ENCODE data around the gene WWTR1. TPM values are rescaled to one million over a fixed set of nuclear protein-coding genes. Genes with fewer than 3 reads are reported as not detected.

The WWTR1 gene
- total RNA-seq, 4 donors from 2014 or later = 11.3 to 30.7 (median 17.6) TPM

DNA sequence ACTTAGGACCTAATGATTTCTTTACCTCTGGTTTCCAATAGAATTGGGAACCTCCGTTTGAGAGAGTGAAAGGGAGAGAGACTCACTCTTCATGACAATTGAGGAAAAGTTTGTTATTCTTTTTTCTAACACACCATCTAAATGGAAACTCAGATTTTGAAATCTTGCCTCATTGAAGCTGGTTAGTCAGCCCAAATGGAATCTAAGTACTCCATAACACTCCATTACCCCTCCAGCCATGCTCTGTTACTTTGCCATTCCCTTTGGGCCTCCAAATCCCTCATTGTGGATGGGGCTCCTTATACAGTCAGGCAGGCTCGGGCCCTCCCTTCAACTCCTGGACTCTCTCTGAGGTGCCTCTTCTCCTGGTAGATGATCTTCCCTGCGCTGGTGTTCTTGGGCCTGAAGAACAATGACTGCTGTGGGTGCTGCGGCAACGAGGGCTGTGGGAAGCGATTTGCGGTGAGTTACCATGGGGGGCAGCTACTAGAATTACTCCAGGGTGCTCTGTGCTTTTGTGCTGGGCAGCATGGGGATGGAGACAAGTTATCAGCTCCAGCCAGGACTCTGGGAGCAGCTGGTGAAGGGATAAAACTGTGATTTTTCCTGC, 182.3 kb downstream of the WWTR1 start:
- ATAC-seq = no peak
- Histone ChIP-seq H3K27ac (no peak overlapping the region), H3K36me3 (no peaks in the 10 kb centered on the region), H3K27me3 (no peaks in the 10 kb centered on the region), H3K9me3 (no peaks in the 10 kb centered on the region), H3K4me3 (no peak overlapping the region), H3K4me1 (peaks cover 28 to 37% of the 10 kb centered on the region in 2 donors)
- in situ Hi-C loops (cut with MboI; ENCODE audit: low sequenced_read_pairs in 4 of 4) (loop anchor here (5.0 to 25.0 kb wide), 5 partner anchors 78 to 513 kb away; partner anchors contain the start of gene TM4SF1 (in 1 of the 4)), intact Hi-C loops (cut with DNase I; ENCODE audit: low total_unique reads) (loop anchor here (10.0 kb wide), 1 partner anchor 521 kb away; no protein-coding TSS in a partner anchor)
- TF ChIP-seq, protein P1, sequence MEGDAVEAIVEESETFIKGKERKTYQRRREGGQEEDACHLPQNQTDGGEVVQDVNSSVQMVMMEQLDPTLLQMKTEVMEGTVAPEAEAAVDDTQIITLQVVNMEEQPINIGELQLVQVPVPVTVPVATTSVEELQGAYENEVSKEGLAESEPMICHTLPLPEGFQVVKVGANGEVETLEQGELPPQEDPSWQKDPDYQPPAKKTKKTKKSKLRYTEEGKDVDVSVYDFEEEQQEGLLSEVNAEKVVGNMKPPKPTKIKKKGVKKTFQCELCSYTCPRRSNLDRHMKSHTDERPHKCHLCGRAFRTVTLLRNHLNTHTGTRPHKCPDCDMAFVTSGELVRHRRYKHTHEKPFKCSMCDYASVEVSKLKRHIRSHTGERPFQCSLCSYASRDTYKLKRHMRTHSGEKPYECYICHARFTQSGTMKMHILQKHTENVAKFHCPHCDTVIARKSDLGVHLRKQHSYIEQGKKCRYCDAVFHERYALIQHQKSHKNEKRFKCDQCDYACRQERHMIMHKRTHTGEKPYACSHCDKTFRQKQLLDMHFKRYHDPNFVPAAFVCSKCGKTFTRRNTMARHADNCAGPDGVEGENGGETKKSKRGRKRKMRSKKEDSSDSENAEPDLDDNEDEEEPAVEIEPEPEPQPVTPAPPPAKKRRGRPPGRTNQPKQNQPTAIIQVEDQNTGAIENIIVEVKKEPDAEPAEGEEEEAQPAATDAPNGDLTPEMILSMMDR (IDR thresholded peaks at IDR 0.05 in 4 of 5, conservative IDR thresholded peaks at IDR 0.05 in 1 of 5) = no peak
- DNase-seq = no peak

DNA sequence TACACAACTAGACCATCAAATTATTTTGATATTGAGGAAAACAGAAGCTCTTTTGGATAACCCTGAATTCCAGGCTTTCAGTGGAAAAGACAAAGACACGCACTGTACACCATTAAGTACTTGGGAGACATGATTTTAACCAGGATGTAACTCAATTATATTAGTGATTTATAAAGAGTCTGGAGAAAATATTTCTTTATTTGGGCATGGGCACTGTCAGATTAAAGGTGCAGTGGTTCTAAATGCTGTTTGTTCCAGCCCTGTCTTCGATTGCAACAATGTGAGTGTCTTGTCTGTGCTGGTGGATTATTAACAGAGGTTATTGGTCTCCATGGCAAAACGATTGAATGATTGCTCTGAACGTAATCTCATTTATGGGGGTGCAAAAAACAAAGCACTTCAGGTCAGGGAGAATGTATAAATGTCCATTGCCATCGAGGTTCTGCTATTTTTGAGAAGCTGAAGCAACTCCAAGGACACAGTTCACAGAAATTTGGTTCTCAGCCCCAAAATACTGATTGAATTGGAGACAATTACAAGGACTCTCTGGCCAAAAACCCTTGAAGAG, 183.5 kb downstream of the WWTR1 start, which contains the start of gene TM4SF4:
TSS of gene TM4SF4 (plus strand) at position 448 of the 568 bp plus-strand sequence. CDS start 181 bp downstream, outside the sequence.
- in situ Hi-C loops (cut with MboI; ENCODE audit: low sequenced_read_pairs in 4 of 4) (loop anchor here in 1 of 4 donors (10.0 kb wide), 1 partner anchor 80 kb away; no protein-coding TSS in a partner anchor), intact Hi-C loops (cut with DNase I; ENCODE audit: low total_unique reads) (loop anchor here (10.0 kb wide), 1 partner anchor 520 kb away; no protein-coding TSS in a partner anchor)
- H3K27ac ChIP-seq = peak within 1 kb of the TSS; percentile 35 to 79 (median 69)
- ATAC-seq (no peak), DNase-seq (no peak)
- peaks cover 19 to 25% of the 10 kb centered on the region in 2 donors for H3K4me1 ChIP-seq
- no peaks in the 10 kb centered on the region for H3K27me3 ChIP-seq
- no peaks in the 10 kb centered on the region for H3K36me3 ChIP-seq
- H3K9me3 ChIP-seq = no peaks in the 10 kb centered on the region
- TF ChIP-seq POLR2A (IDR thresholded peaks at IDR 0.05) = no peak
- TF ChIP-seq, protein P1 (IDR thresholded peaks at IDR 0.05 in 4 of 5, conservative IDR thresholded peaks at IDR 0.05 in 1 of 5) = no peak
- no peak within 1 kb of the TSS for H3K4me3 ChIP-seq

DNA sequence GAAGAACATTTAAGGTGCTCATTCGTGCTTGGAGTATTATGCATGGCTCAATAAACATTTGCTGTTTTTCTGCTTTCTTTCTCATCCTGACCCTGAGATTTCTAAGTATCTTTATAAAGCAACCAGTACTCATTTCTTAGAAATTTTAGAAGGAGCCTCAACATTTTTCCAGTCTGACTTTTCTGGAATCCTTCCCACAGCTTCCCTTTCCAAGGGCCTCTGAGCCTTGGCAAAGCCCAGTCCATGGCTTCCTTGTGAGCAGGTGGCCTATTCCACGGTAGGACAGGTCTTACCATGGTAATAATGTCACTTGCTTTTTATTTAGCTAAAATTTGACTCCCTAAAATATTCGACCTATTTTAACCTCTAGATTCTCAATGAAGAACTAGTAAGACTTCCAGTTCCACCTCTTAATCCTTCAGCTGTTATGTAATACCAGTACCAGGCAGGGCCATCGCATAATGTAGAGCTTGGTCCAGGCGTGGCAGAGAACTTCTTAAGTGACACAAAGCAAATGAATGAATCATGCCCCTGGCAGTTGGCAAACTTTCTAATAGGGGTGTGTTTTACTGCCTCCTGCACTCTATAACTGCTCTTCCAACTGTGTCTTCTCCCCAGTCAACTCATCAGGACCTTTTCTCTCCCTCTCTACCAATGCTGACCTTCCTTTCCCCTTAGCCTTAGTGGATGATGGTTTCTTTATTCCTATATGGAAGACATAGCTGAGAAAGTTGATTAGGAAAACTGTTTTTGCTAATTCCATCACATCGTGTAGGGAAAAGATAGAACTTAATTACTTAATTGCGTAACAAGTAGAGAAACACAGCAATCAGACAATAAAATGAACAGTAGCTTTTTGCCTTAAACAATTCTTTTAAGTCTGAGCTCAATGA, 184.2 kb downstream of the WWTR1 start:
- intact Hi-C loops (cut with DNase I; ENCODE audit: low total_unique reads) (loop anchor here (10.0 kb wide), 1 partner anchor 519 kb away; no protein-coding TSS in a partner anchor), in situ Hi-C loops (cut with MboI; ENCODE audit: low sequenced_read_pairs in 4 of 4) (loop anchor here in 1 of 4 donors (10.0 kb wide), 1 partner anchor 79 kb away; no protein-coding TSS in a partner anchor)
- no peaks in the 10 kb centered on the region for H3K9me3 ChIP-seq
- DNase-seq (peak; percentile 83 to 86), ATAC-seq (peak; percentile 97 to 98)
- H3K27ac ChIP-seq = peak overlapping the region; percentile 35 to 79 (median 69)
- H3K4me3 ChIP-seq = no peak overlapping the region
- H3K27me3 ChIP-seq = no peaks in the 10 kb centered on the region
- H3K4me1 ChIP-seq = peaks cover 19 to 21% of the 10 kb centered on the region in 2 donors
- TF ChIP-seq, protein P1 (IDR thresholded peaks at IDR 0.05 in 4 of 5, conservative IDR thresholded peaks at IDR 0.05 in 1 of 5) = no peak
- no peak for TF ChIP-seq POLR2A (IDR thresholded peaks at IDR 0.05)
- H3K36me3 ChIP-seq = no peaks in the 10 kb centered on the region

DNA sequence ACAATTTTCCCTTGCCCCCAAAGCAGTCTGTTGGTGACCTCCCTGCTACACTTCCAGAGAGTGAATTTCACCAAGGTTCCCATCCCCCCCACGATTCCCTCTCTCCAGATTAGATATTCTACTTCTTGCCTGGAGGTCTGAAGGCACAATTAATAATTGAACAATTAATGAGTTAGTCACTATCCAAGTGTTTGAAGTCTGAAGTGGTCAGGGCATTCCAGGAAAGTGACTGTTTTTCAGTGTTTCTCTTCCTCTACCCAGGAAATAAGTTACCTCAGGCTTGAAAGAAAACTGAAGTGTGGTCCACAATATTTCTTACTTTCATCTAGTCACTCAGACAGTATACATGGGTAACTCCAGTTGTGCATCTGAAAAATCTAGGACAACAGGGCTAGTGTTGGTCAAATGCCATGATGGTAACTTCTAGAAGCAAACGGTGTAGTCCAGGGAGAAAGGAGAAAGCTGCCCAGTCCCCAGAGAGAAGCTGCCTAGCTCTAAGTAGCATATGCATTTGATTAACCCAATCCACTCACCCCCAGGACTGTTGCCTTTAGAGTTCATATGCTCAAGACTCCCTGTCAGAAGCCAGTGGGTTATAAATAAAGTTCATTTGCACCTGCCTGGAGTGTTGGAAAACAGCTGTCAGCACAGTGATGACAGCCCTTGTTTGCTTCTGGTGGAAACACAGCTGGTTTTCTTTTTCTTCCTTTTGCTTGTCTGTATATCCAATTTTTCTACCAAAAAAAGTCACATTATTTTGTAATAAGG, 185.6 kb downstream of the WWTR1 start:
- TF ChIP-seq, protein P1 (IDR thresholded peaks at IDR 0.05 in 4 of 5, conservative IDR thresholded peaks at IDR 0.05 in 1 of 5) = no peak
- TF ChIP-seq POLR2A (IDR thresholded peaks at IDR 0.05) = no peak
- peak; percentile 23 to 30 for DNase-seq
- ATAC-seq = peak; percentile 68 to 70
- Histone ChIP-seq H3K4me3 (no peak overlapping the region), H3K9me3 (no peaks in the 10 kb centered on the region), H3K4me1 (peaks cover 19 to 21% of the 10 kb centered on the region in 2 donors), H3K36me3 (no peaks in the 10 kb centered on the region), H3K27ac (peak overlapping the region in 3 of 4 donors; percentile 66 to 79 (median 72)), H3K27me3 (no peaks in the 10 kb centered on the region)
- in situ Hi-C loops (cut with MboI; ENCODE audit: low sequenced_read_pairs in 4 of 4) = loop anchor here in 1 of 4 donors (10.0 kb wide), 1 partner anchor 77 kb away; no protein-coding TSS in a partner anchor
- intact Hi-C loops (cut with DNase I; ENCODE audit: low total_unique reads) = loop anchor here (10.0 kb wide), 1 partner anchor 517 kb away; no protein-coding TSS in a partner anchor
